Kasumi-1 (cell line): ENCODE results near the gene ADCYAP1.

Experiments used
- DNase-seq, 2 experiments: peaks; one replicate each; lab custom pipeline; 2025; lab: John Stamatoyannopoulos, UW

ADCYAP1 gene

GRCh38 chr18:910247-910646 is 5.6 kb downstream of the ADCYAP1 start:
- no peak for DNase-seq

GRCh38 chr18:911025-911424 is 6.4 kb downstream of the ADCYAP1 start:
- no peak for DNase-seq

- DNase-seq: no peak
Observed at GRCh38 chr18:911486-911885, 6.8 kb downstream of the ADCYAP1 start.

GRCh38 chr18:916562-916961 is 11.9 kb downstream of the ADCYAP1 start:
- DNase-seq: no peak

GRCh38 chr18:919078-919477 is 14.4 kb downstream of the ADCYAP1 start:
- DNase-seq: no peak

DNA sequence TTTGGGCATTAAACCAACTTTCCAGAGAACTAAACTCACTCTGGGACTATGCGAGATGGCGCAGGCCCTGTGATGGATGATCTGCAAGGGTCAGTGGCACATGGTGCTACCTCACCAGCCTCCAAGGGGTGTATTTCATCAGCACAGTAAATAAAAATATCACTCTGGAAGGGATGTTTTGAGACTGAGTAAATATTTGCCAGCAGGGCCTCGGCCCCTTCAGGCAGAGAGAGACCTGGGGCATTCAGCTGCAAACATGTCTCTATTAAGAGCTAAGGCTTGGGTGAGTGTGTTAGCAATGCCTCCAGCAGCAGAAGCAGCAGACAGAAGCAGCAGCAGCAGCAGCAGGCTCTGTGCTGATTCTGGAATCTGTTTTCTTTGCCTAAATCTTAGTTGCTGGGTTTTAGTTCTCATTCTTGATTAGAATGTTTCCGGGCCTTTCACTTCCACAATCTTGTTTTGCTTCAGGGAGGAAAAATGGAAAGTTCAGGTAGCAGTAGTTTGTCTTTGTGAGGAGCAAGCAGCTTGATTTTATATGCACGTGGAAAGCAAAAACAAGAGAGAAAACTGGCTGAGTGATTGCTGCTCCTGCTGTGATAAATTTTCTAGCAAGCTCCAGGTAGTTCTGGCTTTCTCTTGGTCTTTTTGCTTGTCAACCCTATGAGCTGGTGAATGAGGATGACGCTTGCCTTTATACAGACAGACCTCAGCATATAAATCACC is 18.6 kb downstream of the ADCYAP1 start:
- no peak for DNase-seq

DNA sequence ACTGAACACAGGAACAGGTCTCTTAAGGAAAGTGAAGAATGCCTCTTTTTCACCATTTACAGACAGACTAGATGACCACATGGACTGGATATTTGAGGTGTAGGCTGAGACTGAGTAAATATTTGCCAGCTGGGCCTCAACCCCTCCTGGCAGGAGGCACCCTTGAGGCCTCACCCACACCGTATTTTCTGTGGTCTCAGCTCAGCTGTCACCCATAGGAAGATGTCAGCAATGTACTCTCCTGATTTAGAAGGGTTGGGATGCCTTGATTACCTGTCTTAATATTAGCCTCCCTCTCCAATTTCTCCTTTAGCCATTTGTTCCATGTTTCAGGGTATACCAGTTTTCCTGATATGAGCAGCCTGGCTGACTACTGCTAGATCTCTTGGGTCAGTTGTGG is 20.3 kb downstream of the ADCYAP1 start:
- DNase-seq: no peak

DNA sequence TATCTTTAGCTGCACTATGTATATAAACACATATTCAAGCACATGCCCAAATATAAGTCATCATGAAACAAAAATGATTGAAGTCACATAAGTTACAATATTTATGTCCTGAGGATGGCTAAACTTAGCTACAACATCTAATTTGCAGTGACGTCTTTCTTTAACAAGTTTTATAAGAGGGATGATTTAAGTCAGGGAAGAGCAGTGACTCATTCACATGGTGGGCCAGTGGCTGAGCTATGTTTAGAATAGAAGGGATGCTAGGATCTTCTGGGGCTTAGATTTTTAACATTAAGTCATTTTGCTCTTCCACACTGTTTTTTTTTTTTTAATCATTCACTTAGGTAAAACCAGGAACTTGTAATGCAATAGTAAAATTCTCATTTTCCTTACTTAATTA is 22.3 kb downstream of the ADCYAP1 start:
- no peak for DNase-seq

DNA sequence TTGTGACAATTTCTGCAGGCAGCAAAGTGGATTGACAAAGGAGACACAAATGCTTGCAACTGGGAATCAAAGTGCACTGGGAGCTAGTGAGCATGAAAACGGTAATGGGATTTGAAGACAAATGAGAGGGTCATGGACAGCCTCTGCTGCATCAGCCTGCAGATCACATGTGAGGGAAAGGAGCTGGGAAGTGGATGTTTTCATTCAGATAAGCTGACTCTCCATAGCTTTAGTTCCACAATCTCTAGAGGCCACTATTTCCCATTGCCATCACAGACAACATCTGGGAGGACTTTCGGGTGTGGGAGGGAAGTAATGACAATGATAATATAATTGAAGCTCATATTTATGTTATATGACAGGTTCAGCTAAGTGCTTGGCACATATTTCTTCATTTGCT is 28.4 kb downstream of the ADCYAP1 start:
- DNase-seq: no peak

- no peak for DNase-seq
Observed at GRCh38 chr18:934518-935133, 30.0 kb downstream of the ADCYAP1 start.

DNA sequence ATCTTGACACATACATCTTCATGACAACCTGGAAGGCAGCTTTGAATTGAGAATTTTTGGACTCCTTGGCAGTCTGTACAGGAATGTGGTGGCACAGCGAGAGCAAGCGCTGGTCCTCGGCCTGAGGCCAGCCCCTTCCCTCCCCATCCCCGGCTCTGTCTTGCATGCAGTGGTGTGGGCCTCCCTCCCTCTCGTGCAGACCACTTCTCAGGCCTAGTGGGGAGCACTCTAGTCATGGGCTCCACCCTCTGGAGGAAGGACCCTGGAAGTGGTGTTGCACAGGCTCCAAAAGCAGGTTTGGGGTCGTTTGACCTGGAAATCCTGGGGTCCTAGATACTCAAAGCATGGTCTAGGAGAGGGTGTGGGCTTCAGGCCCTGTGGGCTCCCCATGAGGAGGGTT is 32.3 kb downstream of the ADCYAP1 start:
- no peak for DNase-seq

DNA sequence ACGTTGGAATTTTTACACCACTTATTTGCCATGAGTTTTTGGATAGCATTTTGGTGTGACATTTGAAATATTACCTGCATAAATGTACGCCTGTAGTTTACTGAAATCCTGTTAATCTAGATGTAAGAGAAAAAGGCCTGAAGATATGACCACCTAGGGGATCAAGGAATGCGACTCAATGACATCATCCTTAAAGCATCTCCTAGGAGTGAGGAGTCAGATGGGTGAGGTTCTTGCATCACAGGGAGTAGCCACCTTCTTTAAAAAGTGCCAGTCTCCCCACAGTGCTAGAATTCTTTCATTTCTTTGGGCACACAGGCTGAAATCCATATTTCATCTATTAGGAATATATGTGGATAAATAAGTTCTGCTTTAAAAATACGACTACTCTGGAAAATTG is 34.5 kb downstream of the ADCYAP1 start:
- DNase-seq: no peak

DNA sequence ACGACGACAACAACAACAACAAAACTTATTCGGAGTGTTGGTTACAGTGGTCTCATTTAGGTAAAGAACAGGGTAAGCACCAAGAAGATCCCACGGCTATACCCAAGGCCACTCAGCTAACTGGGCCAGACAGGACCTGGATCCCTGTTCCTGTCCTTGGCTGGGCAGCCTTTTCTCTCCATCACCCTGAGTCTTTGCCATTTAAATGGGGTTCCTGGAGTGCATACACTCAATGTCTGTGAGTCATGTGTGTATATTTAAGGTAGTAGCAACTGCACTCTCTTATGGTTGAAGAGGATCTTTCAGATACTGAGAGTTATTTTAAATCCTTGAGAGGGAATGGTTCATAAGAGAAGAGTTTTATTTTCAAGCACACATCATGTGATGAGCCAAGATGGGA is 35.3 kb downstream of the ADCYAP1 start:
- no peak for DNase-seq

GRCh38 chr18:941331-941730 is 36.7 kb downstream of the ADCYAP1 start:
- no peak for DNase-seq

GRCh38 chr18:944440-944839 is 39.8 kb downstream of the ADCYAP1 start:
- no peak for DNase-seq

- DNase-seq: no peak
Observed at GRCh38 chr18:949724-950631, 45.3 kb downstream of the ADCYAP1 start.

GRCh38 chr18:950882-951495 is 46.3 kb downstream of the ADCYAP1 start:
- no peak for DNase-seq

GRCh38 chr18:955384-956066 is 50.9 kb downstream of the ADCYAP1 start:
- no peak for DNase-seq

DNA sequence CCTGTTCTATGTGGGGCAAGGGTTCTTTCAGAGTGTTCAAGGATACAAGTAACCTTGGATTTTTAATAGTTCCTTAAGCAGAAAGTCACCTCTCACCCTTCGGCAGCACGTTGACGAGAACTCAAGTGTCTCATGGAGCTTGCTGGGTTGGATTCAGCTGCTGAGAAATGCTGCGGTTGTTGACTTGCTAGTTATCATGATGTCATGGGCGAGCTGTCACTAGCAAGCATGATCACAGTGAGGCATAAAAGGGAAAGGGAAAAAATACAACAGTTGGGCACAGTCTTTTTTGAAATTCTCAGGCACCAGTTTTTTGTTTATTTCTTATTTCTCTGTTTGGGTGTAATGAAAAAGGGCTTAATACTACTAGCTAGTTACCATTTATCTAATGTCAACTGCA is 53.2 kb downstream of the ADCYAP1 start:
- DNase-seq: no peak

DNA sequence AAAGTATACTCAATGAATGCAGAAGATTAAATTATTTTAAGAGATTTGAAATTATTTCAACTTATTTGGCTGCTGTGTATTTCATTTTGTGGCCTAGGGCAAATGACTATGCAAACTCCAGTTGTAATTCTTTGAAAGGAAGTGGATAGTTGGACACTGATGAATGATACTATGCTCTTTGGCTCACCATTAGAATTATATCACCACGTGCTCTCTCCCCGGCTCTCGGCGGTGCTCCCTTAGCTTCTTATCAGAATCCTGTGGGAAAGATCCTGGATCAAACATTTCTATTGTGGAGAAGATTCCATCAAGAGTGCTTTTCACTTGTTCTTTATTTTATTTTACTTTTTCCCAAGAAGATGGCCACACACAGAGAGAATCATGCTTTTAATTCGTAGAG is 55.2 kb downstream of the ADCYAP1 start:
- no peak for DNase-seq
